Measurements from ENCODE around the gene SPC24. TPM values are rescaled to one million over a fixed set of nuclear protein-coding genes. Genes with fewer than 3 reads are reported as not detected.
A peak's percentile ranks its signal among the peaks of the same experiment; 100 is the strongest.

Gene SPC24
- total RNA-seq, 3 donors from 2014 or later, result 0.66 to 4.8 (median 2.3) TPM

- peak overlapping the region; percentile 87 to 93 for H3K27ac ChIP-seq
- DNase-seq (ENCODE audit: low spot score in 2 of 2), result peak in 1 of 2 donors; percentile 62
- peaks cover 25 to 41% of the 10 kb centered on the region in 2 donors for H3K4me1 ChIP-seq
- no peaks in the 10 kb centered on the region for H3K36me3 ChIP-seq
- no peaks in the 10 kb centered on the region for H3K9me3 ChIP-seq
- H3K27me3 ChIP-seq, result no peaks in the 10 kb centered on the region
- TF ChIP-seq POLR2AphosphoS5 (IDR thresholded peaks at IDR 0.05), result peak in 1 of 3 donors; percentile 26
- TF ChIP-seq POLR2A (IDR thresholded peaks at IDR 0.05), result no peak
- intact Hi-C loops (cut with DNase I; ENCODE audit: low total_unique reads), result loop anchor here (2.0 kb wide), 1 partner anchor 66 kb away; no protein-coding TSS in a partner anchor
- peak overlapping the region; percentile 22 to 57 (median 32) for H3K4me3 ChIP-seq
These were observed 16.8 kb downstream of the SPC24 start for GRCh38 chr19:11138601-11139300.

DNA sequence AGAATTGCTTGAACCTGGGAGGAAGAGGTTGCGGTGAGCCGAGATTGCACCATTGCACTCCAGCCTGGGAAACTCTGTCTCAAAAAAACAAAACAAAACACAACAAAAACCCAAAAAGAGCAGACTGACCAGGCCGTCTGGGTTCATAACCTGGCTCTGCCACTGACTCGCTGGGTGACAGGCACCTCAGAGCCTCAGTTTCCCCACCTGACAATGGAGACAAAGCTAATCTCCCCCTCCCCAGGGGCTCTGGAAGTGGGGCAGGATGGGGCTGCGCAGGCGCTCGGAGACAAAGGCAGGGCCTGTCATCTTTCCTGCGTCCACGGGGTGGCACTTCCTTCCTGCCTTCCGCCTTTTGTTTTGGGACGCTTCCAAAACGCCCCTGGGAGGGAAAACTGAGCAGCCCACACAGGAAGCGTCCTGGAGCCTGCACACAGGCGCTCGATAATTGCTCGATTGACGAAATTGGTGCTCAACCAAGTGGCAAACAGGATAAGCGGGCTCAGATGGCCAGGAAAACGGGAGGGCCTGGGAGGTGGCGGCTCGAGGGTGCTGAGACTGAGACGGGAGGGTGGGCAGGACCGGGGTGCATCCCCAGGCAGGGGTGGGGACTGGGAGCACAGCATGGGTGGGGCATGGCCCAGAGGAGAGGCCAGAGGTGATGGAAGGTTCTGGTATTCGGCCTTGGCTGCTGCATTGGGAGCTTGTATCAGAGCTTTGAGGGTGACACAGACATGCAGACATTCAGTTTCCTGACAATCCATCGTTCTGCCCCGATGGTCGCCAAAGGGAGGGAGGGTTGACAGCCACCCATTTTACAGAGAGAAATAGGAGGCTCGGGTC is 17.8 kb downstream of the SPC24 start:
- intact Hi-C loops (cut with DNase I; ENCODE audit: low total_unique reads), result loop anchor here (2.0 kb wide), 1 partner anchor 67 kb away; no protein-coding TSS in a partner anchor
- Histone ChIP-seq H3K4me1 (peaks cover 19 to 32% of the 10 kb centered on the region in 2 donors), H3K4me3 (peak overlapping the region; percentile 22 to 57 (median 32)), H3K9me3 (no peaks in the 10 kb centered on the region), H3K27me3 (no peaks in the 10 kb centered on the region), H3K27ac (peak overlapping the region; percentile 87 to 93), H3K36me3 (no peaks in the 10 kb centered on the region)
- DNase-seq (ENCODE audit: low spot score in 2 of 2), result peak; percentile 74 to 81
- TF ChIP-seq POLR2AphosphoS5 (IDR thresholded peaks at IDR 0.05) (peak; percentile 67 to 93 (median 85)), POLR2A (IDR thresholded peaks at IDR 0.05) (no peak), CTCF (IDR thresholded peaks at IDR 0.05) (peak; percentile 81 to 90 (median 82))

GRCh38 chr19:11136400-11137101 is 19.0 kb downstream of the SPC24 start:
- no peak overlapping the region for H3K4me3 ChIP-seq
- intact Hi-C loops (cut with DNase I; ENCODE audit: low total_unique reads), result loop anchor here (1.0 kb wide), 1 partner anchor 72 kb away; no protein-coding TSS in a partner anchor
- no peak for TF ChIP-seq CTCF (IDR thresholded peaks at IDR 0.05)
- no peak for TF ChIP-seq POLR2A (IDR thresholded peaks at IDR 0.05)
- TF ChIP-seq POLR2AphosphoS5 (IDR thresholded peaks at IDR 0.05), result no peak
- no peaks in the 10 kb centered on the region for H3K36me3 ChIP-seq
- peaks cover 12 to 22% of the 10 kb centered on the region in 2 donors for H3K4me1 ChIP-seq
- H3K9me3 ChIP-seq, result no peaks in the 10 kb centered on the region
- H3K27me3 ChIP-seq, result no peaks in the 10 kb centered on the region
- no peak for DNase-seq (ENCODE audit: low spot score in 2 of 2)
- peak overlapping the region; percentile 87 to 93 for H3K27ac ChIP-seq

- H3K27me3 ChIP-seq, result no peaks in the 10 kb centered on the region
- no peak for DNase-seq (ENCODE audit: low spot score in 2 of 2)
- TF ChIP-seq CTCF (IDR thresholded peaks at IDR 0.05), result no peak
- no peak for TF ChIP-seq POLR2A (IDR thresholded peaks at IDR 0.05)
- TF ChIP-seq POLR2AphosphoS5 (IDR thresholded peaks at IDR 0.05), result no peak
- no peaks in the 10 kb centered on the region for H3K4me1 ChIP-seq
- intact Hi-C loops (cut with DNase I; ENCODE audit: low total_unique reads), result no loop called here
- H3K9me3 ChIP-seq, result no peaks in the 10 kb centered on the region
- H3K4me3 ChIP-seq, result no peak overlapping the region
- peak overlapping the region; percentile 67 to 78 for H3K27ac ChIP-seq
- H3K36me3 ChIP-seq, result no peaks in the 10 kb centered on the region
These were observed 24.1 kb downstream of the SPC24 start for GRCh38 chr19:11131471-11131870.

DNA sequence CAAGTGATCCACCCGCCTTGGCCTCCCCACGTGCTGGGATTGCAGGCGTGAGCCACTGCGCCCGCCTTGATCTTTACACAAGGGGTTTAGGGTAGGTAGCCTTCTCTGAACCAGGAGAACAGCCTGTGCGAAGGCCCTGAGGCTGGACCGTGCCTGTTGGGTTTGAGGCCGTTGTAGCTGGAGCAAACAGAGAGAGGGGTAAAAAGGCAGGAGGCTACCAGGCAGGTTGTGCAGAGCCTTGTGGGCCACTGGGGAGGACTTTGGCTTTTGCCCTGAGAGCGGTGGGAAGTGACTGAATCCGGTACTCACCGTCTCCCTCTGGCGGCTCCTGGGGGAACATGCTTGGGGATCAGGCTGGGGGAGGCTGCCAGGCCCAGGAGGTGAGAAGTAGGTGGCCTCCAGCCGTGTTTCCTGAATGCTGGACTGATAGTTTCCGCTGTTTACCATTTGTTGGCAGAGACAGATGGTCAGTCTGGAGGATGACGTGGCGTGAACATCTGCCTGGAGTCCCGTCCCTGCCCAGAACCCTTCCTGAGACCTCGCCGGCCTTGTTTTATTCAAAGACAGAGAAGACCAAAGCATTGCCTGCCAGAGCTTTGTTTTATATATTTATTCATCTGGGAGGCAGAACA is 24.6 kb downstream of the SPC24 start:
- TF ChIP-seq CTCF (IDR thresholded peaks at IDR 0.05), result peak; percentile 47 to 94 (median 76)
- peak; percentile 14 to 76 (median 44) for TF ChIP-seq POLR2AphosphoS5 (IDR thresholded peaks at IDR 0.05)
- TF ChIP-seq POLR2A (IDR thresholded peaks at IDR 0.05), result no peak
- Histone ChIP-seq H3K4me1 (no peaks in the 10 kb centered on the region), H3K36me3 (no peaks in the 10 kb centered on the region), H3K27ac (peak overlapping the region; percentile 67 to 78), H3K9me3 (no peaks in the 10 kb centered on the region), H3K4me3 (no peak overlapping the region), H3K27me3 (no peaks in the 10 kb centered on the region)
- DNase-seq (ENCODE audit: low spot score in 2 of 2), result peak; percentile 75 to 89
- intact Hi-C loops (cut with DNase I; ENCODE audit: low total_unique reads), result no loop called here

Measured in breast epithelium (tissue), 4 donors.